Stimulated activated CD8-positive, alpha-beta memory T cell treated with anti-CD3 and anti-CD28 coated beads, Interleukin-15, amount 100 ng/mL, for 4 hours (primary cell): ENCODE data around the gene CDK9.

Experiments used
- DNase-seq, 2 donors: peaks; one replicate each; pipeline ENCODE4 v3.0.0-alpha.2; 2020; ENCODE audit warnings: low read depth in 2 of 2

Gene CDK9

DNA sequence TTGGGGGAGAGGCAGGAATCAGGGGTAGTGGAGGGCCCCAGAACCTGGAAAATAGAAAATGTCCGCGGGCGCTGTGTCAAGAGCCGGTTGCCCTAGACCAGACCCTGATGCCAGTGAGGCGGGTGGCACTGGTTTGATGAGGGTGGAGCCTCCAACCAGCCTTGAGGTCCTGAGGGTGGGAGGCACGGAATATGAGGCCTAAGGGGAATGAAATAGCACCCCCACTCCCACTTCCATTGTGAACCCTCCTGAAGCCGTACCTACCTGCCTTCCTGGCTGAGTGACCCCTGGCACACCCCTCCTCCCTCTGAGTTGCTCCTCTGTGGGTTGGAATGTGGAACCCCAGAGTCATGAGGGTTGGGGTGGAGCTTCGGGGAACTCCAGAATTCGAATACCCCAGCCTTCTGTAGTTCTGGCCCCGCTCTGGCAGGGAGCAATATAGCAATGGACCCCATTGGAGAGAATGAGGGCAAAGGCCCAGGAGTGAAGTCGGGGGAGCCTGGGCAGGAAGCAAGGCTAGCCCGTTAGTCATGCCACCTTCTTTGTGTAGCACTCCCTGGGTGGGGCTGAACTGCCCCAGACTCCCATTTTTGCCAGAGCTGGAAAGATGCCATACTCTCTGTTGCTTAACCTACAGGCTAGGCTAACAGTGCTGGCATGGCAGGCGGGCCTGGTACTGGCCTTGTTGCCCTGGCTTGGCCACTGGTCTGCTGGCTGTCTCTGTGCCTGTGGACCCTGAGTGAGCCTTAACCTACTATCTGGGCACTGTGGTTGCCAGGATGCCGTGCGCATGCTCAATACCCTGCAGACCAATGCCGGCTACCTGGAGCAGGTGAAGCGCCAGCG is 17.9 kb downstream of the CDK9 start:
- DNase-seq, result no peak

DNA sequence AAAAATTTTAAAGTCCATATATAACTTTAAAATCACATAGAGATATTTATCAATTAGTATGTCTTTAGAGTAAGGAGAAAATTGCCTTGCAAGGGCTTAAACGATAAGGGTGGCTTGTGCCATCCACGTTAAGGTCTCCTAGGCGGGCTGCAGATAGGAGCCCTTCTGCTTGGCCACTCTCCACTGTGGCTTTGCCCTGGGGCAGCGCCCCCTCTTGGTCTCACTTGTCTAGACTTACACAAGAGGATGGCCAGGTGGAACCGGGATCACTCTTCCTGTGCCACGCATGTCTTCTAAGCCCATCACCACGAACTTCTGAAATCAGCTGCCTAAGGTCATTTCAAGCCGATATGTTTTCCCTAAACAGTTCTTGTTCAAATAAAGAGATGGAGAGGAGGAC is 19.8 kb downstream of the CDK9 start:
- no peak for DNase-seq

DNA sequence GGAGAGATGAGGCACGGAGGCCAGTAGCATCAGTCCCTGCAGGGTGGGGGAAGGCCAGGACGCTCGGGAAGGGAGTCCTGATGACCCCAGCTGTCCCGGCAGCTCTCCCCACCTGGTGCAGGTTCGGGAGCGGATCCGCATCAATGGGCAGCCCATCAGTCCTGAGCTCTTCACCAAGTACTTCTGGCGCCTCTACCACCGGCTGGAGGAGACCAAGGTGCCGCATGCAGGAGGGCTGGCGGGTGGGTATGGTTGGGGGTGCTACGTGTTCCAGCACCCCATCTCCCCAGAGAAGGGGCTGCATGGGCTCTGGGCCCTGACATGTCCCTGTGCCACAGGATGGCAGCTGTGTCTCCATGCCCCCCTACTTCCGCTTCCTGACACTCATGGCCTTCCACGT is 21.0 kb downstream of the CDK9 start:
- DNase-seq, result no peak

DNA sequence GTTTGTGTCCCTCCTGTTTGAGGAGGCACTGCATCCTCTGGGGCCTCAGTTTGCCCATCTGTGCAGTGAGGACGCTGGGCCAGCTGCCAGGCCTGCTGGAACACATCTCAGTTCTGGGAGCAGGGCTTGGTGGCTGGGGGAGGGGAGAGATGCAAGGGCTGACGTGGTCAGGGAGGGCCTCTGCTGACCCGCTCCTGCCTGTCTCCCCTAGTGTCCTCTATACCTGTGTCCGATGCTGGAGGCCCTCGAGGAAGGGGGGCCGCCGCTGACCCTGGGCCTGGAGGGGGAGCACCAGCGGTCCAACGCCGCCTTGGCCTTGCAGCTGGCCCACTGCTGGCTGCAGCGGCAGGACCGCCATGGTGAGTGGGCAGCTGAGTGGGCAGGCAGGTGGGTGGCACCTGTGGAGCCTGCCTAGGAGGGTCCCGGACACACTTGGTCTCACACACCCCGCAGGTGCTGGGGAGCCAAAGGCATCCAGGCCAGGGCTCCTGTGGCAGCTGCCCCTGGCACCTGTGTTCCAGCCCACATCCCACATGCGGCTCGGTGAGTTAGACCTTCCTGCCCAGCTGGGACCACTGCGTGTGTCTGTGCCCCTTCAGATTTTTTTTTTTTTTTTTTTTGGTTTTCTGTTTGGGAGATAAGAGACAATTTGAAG is 22.6 kb downstream of the CDK9 start:
- no peak for DNase-seq

DNA sequence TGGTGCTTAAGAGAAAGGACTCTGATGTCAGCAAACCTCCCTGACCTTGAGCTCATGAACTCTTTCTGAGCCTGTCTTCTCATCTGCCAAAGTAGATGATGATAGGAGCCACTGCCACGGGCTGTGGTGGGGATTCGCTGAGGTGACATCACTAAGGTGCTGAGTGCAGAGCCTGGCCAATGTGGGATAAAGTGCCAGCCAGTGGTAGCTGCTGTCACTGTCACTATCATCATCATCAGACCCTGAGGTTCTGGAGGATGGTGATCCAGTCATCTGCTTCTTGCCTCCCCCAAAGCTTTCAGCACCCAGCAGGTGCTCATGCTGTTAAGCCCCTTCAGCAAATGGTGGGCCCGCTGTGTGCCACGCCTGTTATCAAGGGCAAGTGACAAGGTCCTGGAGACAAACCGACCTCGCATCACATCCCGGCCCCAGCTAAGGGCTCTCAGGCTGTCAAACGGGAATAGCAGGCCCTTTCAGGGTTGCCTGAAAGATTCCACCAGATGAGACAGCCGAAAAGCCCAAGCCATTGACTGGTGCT is 23.2 kb downstream of the CDK9 start:
- no peak for DNase-seq

DNA sequence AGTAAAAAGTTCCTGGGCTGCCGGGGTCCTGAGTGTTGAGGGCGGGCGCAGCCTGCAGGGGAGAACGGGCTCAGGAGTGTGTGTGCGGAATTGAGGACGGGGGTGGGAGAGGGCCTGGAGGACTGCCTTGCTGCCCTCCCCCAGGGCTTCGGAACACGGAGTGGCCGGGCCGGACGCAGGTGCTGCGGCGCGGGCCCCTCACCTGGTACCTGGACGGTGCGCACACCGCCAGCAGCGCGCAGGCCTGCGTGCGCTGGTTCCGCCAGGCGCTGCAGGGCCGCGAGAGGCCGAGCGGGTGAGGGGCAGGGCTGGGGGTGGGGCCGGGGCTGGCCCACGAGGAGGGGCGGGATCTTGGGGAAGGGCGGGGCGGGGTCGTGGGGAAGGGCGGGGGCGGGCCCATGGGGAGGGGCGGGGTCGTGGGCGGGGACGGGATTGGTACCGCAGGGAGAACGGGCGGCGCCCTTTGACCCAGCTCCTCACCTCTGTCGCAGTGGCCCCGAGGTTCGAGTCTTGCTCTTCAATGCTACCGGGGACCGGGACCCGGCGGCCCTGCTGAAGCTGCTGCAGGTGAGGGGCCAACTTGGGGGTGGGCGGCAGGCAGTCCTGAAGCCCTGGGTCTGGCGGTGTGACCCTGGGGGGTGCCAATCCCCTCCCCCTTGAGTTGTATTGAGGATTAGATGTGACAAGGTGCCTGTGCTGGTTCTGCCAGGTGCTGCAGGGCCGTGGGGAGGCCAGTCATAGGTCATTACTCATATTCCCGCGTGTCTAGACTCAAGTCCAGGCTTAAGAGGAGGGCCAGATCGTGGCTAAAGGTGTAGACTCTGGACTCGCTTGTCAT is 23.9 kb downstream of the CDK9 start:
- no peak for DNase-seq

DNA sequence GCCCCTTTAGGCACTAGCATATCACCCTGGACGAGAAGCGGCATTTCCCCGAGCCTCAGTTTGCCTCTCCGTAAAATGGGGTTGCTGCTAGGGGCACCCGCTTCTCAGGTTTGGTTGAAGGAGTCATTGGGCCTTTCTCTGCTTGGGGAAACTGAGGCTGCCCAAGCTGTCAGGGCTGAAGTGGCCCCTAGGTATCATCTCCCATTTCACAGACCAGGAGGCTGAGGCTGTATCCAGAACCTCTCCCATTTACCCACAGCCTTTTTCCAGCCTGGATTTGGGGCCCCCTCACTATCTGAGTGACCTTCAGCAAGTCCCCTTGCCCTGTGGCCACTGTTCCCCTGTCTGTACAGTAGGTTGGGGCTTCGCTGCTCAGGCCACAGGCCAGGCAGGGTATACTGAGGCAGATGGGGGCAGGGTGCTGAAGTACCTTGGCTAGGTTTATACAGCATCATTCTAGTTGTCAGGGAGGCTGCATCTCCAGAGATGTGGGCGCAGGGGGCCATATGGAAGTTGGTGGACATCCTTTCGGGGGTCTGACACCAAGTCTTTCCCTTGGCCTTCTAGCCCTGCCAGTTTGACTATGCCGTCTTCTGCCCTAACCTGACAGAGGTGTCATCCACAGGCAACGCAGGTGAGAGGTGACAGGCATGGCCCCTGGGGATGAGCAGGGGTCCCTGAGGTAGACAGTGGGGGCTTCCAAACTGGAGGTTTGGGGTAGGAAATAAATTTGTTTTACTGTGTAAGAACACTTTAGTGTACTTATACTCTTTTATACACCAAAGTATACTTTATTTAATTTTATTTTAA is 24.7 kb downstream of the CDK9 start:
- DNase-seq, result no peak

DNA sequence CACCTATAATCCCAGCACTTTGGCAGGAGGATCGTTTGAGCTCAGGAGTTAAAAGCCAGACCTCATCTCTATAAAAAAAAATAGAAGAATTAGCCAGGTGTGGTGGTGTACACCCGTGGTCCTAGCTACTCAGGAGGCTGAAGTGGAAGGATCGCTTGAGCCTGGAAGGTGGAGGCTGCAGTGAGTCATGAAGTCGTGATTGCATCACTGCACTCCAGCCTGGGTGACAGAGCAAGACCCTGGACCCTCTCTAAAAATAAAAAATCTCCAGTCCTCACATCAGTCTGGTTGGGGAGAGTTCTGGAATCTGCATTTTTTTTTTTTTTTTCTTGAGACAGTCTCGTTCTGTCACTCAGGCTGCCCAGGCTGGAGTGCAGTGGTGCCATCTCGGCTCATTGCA is 26.2 kb downstream of the CDK9 start:
- no peak for DNase-seq

DNA sequence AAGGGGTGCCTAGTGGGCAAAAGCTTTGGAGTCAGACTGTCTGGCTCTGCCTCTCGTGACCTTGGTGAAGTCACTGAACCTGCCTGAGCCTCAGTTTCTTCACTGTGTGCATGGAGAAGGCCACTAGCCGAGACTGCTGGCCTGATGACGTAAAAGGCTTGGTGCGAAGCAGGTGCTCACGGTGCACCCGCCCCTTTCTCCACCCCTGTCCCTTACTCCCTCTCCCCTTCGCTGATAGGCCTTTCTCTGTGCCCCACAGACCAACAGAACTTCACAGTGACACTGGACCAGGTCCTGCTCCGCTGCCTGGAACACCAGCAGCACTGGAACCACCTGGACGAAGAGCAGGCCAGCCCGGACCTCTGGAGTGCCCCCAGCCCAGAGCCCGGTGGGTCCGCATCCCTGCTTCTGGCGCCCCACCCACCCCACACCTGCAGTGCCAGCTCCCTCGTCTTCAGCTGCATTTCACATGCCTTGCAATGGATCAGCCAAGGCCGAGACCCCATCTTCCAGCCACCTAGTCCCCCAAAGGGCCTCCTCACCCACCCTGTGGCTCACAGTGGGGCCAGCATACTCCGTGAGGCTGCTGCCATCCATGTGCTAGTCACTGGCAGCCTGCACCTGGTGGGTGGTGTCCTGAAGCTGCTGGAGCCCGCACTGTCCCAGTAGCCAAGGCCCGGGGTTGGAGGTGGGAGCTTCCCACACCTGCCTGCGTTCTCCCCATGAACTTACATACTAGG is 27.3 kb downstream of the CDK9 start:
- no peak for DNase-seq

DNA sequence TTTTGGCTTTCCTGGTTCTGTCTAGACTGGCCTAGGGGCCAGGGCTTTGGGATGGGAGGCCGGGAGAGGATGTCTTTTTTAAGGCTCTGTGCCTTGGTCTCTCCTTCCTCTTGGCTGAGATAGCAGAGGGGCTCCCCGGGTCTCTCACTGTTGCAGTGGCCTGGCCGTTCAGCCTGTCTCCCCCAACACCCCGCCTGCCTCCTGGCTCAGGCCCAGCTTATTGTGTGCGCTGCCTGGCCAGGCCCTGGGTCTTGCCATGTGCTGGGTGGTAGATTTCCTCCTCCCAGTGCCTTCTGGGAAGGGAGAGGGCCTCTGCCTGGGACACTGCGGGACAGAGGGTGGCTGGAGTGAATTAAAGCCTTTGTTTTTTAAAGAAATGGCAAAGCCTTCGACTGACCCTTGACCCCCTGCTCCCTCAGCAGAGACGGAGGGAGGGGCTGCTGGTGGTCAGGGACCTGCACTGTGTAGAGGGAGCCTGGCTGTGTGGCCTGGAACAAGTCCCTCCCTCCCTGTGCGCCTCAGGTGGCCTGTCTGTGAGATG is 27.9 kb downstream of the CDK9 start:
- no peak for DNase-seq

DNA sequence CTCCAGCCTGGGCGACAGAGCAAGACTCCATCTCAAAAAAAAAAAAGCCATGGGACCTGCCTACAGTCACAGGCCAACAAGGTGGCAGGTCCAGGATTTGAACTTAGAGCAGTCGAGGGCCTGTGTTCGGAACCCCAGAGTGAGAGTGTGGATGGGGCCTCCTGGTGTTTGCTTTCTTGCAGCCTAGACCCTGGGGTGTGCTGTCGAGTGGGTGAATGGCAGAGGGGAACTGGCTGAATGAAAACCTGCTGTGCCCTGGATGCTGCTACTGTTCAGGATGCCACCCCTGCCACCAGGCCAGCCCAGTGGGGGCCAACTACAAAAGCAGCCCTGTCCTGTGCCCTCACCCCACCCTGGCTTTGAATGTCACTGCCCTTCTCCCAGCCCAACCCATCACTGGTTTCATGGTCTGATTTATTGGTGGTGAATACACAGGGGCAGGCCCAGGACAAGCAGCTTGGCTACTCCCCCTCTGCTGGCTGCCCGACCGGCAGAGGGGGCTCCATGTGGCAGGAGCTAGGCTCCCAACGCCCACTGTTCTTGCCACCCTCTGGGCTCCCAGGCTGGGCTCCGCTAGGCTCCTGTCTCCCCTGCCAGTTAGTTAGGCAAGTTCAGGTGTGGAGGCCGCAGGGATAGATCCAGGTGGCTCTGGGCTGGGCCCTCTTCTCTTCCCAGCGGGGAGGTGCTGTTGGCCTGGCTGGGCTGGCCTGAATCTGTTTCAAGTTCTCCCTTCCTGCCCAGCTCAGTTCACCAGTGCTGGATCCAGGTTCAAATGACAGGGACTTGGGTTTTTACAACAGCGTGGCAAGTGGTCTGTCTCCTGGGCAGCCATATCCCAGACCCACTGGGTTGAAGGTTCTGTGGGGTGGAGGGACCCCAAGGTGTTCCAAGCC is 29.0 kb downstream of the CDK9 start:
- no peak for DNase-seq

DNA sequence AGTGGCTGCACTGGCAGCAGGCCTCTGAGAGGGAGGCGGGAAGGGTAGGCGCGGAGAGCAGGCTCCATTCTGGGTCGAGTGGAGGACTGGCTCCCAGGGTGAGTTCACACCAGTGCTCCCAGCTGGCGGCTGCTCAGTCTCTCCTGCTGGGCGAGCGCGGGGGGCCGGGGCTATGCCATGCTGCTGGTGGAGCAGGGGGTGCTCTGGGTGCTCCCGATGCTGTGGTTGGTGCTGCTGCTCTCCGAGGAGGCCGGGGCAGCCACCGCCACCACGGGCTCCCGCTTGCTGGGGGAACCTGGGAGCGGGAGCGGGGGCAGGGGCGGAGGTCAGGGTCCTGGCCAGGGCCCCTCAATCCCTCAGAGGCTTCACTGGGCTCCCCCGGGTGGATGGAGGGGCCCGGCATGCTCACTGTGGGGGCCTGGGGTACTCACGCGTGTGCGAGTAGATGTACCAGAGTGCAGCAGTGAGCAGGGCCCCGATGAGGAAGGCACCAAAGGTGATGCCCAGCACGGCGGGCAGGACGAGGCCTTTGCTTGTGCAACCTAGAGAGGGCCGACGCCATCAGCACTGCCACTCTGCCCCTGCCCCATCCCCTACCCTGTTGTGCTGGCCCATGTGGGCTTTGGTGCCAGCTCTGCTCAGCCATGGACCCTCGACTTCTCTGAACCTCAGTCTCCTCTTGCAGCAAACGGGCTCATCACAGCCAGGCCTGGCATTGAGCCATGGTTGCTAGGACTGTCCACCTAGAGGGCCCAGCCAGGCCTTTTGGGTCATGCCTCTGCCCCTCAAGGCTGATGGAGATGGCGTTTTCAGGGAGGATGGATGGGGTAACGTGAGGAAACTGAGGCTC is 29.9 kb downstream of the CDK9 start:
- DNase-seq, result no peak

DNA sequence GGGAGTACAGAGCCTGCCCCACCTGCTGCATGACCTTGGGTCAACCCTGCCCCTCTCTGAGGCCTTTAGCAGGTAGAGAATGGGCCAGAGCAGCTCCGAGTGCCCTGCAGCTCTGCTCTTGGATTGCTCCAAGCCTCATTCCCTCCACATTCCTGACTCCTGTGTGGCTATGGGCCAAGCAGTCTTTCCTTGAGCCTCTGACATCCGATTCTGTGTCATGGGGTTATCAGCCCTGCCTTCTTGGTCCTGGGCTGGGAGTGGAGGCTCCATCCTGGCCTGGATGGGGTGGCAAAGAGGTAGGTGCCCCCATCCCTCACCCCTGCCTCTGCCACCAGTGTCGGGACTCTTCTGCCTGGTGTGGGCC is 30.5 kb downstream of the CDK9 start:
- no peak for DNase-seq

DNA sequence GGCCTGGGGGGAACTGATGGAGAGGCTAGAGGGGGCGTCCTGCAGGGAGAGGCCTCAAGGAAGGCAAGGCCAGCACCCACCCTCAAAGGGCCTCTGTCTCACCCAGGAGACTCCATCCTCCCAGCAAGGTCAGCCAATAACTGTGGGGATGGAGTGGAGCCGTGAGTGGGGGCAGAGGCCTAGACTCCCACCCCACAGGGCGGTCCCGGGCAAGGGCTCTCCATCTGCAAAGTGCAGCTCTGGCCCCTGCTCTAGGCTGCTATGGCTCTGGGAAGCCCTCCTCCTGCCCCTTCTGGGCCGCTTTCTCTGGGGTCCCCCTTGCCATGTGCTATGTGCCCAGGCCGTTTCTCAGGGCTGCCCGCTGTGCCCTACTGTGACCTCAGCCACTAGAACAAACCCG is 30.9 kb downstream of the CDK9 start:
- DNase-seq, result no peak

DNA sequence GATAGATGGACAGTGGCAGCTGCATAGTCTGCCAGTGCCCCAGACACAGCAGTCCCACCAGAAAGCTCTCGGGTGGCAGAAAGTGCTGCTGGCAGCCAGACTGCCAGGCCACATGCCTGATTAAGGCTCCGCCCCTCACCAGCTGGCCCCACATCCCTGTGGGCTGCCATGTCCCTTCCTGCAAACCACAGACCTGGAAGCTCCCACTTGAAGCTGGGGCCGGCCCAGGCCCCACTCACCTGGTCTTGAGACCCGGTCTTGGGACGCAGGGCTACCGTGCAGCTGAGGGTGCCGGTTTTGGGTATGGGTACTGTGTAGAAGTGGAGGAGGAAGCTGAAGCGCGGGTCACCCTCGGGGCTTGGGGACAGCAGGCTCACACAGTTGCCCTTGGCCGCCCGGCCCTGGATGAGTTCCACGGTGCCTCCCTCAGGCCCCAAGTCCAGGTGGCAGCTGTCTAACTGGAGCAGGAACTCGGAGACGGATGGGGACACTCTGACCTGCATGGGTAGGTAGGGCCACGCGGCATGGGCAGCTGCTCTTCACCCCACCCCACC is 32.1 kb downstream of the CDK9 start:
- no peak for DNase-seq

DNA sequence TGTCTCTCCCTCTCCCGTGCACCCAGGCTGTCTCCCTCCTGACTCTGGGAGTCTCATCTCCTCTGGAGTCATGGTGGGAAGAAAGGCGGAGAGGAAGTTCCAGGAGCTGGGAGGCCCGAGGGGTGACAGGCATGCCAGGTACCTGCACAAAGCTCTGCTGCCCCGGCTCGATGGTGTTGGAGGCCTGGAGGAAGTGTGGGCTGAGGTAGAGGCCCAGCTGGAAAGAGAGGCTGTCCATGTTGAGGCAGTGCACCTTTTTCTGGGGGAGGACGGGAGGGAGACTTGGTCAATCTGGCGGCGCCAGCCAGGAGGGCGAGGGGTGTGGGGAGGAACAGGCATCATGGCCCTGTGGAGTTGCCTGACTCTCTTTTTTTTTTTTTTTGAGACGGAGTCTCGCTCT is 32.7 kb downstream of the CDK9 start:
- no peak for DNase-seq

DNA sequence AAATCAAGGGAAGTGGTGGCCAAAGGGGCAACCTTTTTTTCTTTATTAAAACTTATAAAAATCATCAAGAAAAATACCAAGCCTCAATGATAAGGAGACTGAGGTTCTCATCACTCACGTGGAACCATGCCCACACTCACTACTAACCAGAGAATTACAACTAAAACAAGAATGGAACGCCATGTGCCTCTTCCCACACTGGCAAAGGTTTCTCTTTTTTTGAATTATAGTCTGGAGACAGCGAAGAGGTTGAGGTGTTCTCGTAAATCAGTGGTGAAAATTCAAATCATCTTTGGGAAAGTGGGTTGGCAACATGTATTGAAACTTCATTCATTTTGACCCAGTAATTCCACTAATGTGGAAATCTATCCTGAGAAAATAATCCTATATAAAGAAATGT is 36.3 kb downstream of the CDK9 start:
- no peak for DNase-seq

DNA sequence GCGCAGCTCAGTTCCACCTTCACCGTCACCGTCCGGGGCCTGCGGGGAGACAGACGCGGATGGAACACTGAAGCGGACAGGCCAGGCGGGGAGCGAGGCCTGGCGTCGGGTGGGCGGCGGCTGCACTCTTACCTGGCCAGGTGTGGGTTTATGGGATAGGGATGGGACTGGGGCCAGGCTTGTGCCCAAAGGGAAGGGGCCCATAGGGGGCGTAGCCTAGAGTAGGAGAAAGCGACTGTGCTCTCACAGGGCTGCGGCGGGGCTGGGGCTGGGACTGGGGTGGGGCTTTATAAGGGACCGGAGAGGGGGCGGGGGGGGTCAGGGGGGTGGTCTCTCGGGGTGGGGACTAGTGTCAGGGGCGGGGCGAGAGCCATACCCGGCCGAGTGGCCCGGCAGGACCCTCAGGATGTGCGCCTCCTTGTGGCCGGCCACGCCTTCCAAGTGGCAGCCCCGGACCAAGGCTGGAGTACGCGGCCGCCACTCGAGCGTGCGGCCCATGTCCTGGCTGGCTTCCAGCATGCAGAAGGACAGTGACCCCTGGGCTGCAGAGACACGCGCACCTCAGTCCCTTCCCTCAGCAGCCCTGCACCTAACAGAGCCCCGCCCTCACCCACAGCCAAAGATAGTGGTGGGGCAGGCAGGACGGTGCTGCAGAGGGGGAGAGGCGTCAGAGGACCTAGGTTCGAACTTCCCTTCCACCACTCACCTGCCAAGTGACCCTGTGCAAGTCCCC is 39.7 kb downstream of the CDK9 start:
- no peak for DNase-seq
